ENCODE data around the gene HOXD3.

HOXD3 gene

DNA sequence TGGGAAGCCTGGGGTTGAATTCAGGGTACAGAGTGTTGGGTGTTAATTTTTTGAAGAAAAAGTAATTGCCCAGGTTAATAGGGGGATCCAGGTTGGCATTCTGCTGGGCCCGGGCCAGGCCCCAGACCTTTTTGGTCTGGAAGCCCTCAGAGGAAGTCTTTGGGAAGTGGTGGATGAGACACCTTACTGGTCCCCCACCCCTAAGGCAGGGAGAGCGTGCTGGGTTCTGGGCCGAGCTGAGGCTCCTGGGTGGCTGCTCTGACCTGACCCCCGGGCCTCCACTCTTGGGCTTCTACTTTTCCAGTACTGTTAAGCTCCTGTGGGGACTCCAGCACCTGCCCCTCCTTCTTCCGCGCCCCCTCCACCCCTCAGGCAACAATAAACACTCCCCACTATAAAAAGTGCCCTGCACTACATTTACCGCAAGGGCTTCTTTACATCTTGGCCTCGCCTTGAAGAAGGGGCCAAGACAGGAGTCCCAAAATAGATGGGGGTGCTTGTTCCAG lies 753 bp upstream of the HOXD3 start:
- H3K9me3 ChIP-seq: no peaks in the 10 kb centered on the region
- no peaks in the 10 kb centered on the region for H3K27me3 ChIP-seq
- H3K4me3 ChIP-seq (ENCODE audit: low read depth, low read length): peak overlapping the region; percentile 76; the same call in 1 of the 2 replicates
- DNase-seq: no peak
- no peaks in the 10 kb centered on the region for H3K4me1 ChIP-seq
- no peak for TF ChIP-seq CTCF (IDR thresholded peaks at IDR 0.05; ENCODE audit: low read depth, low read length)
- no peaks in the 10 kb centered on the region for H3K36me3 ChIP-seq

DNA sequence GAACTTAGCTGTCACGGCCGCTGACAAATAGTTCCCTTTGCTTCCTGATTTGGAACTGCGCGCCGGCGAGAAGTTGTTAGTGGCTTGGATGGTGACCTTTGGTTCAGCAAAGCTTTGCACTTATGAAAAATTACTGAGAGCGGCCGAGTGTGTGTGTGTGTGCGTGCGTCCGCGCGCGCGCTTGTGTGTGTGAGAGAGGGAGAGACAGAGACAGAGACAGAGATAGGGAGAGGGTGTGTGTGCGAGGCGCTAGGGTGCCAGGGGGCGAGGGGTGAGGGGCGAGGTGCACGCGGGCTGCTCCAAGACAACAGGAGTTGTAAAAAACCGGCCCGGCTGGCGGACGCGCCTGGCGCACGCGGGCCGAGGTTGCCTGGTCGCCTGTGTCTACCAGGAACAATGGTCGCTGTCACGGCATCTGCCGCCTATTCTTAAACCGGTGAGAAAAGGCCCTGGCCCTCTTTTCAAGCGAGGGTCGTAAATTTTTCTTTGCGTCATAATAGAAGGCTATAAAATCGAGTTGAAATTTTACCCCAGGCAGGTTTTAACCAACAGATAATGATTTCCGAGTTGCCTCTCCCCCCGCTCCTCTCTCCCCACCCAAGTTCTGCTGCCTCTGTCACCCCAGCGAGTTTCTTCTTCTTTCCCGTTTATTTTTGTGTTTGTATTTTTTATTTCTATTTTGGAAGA lies 535 bp downstream of the HOXD3 start:
- H3K36me3 ChIP-seq: no peaks in the 10 kb centered on the region
- H3K27me3 ChIP-seq: no peaks in the 10 kb centered on the region
- no peaks in the 10 kb centered on the region for H3K4me1 ChIP-seq
- no peaks in the 10 kb centered on the region for H3K9me3 ChIP-seq
- peak overlapping the region; percentile 76 for H3K4me3 ChIP-seq (ENCODE audit: low read depth, low read length)
- DNase-seq: peak; percentile 71
- TF ChIP-seq CTCF (IDR thresholded peaks at IDR 0.05; ENCODE audit: low read depth, low read length): no peak

DNA sequence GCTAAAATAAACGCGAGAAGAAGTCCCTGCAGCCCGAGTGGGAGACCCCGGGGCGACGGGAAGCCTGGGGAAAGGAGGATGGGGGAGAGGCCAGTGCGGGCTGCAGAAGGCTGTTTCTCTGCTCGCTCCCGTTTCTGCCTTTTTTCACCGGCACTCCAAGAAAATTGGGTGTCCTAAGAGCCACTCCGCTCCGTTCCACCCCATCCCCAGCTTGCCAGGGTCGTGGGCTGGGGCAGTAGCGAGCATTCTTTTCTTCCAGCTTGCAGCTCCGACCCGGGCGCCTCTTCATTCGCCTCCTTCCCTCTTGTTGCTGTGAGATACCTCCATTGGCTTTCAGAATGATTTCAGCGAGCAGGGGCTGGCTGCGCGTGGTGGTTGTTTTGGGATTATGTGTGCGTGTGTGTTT lies 1.1 kb downstream of the HOXD3 start:
- H3K36me3 ChIP-seq: no peaks in the 10 kb centered on the region
- peak; percentile 39 for DNase-seq
- H3K4me3 ChIP-seq (ENCODE audit: low read depth, low read length): peak overlapping the region; percentile 76
- no peaks in the 10 kb centered on the region for H3K9me3 ChIP-seq
- no peaks in the 10 kb centered on the region for H3K4me1 ChIP-seq
- no peak for TF ChIP-seq CTCF (IDR thresholded peaks at IDR 0.05; ENCODE audit: low read depth, low read length)
- H3K27me3 ChIP-seq: no peaks in the 10 kb centered on the region

- no peaks in the 10 kb centered on the region for H3K27me3 ChIP-seq
- H3K36me3 ChIP-seq: no peaks in the 10 kb centered on the region
- DNase-seq: no peak
- TF ChIP-seq CTCF (IDR thresholded peaks at IDR 0.05; ENCODE audit: low read depth, low read length): no peak
- H3K4me1 ChIP-seq: no peaks in the 10 kb centered on the region
- peak overlapping the region; percentile 76 for H3K4me3 ChIP-seq (ENCODE audit: low read depth, low read length)
- H3K9me3 ChIP-seq: no peaks in the 10 kb centered on the region
Measured at GRCh38 chr2:176158855-176159662, 2.0 kb downstream of the HOXD3 start.

GRCh38 chr2:176159663-176160250 lies 2.6 kb downstream of the HOXD3 start:
- DNase-seq: no peak
- Histone ChIP-seq H3K4me3 (ENCODE audit: low read depth, low read length) (no peak overlapping the region), H3K9me3 (no peaks in the 10 kb centered on the region), H3K36me3 (no peaks in the 10 kb centered on the region), H3K4me1 (no peaks in the 10 kb centered on the region), H3K27me3 (no peaks in the 10 kb centered on the region)
- TF ChIP-seq CTCF (IDR thresholded peaks at IDR 0.05; ENCODE audit: low read depth, low read length): no peak
